HEK293T (cell line): ENCODE data around the gene LGALS8.

Source experiments
- CTCF ChIA-PET: fragments of 350-600 bp; formaldehyde crosslinking; extraction: SDS; loops from one replicate; lab custom pipeline; 2021; ENCODE audit warnings: antibody characterized with exemption, inconsistent platforms; lab: Yijun Ruan, JAX
- POLR2A ChIA-PET: fragments of 350-600 bp; formaldehyde crosslinking; extraction: SDS; loops from one replicate; lab custom pipeline; 2020; ENCODE audit warnings: antibody characterized with exemption, inconsistent platforms; lab: Yijun Ruan, JAX
- DNase-seq: peaks from one replicate; pipeline ENCODE4 v3.0.0; 2012; ENCODE audit warnings: mixed read lengths; ENCODE audit errors: extremely low spot score
- ARNT ChIP-seq: fragments of 450-650 bp; IDR thresholded peaks from 2 replicates; pipeline ENCODE4 v1.6.1; 2017; ENCODE audit warnings: mild to moderate bottlenecking
- BHLHE40 ChIP-seq: fragments of 450-650 bp; IDR thresholded peaks from 2 replicates; pipeline ENCODE4 v1.6.1; 2016; ENCODE audit warnings: mild to moderate bottlenecking, moderate library complexity, borderline replicate concordance
- CTBP1 ChIP-seq: fragments of 450-650 bp; IDR thresholded peaks from 2 replicates; pipeline ENCODE4 v1.6.1; 2016; ENCODE audit warnings: borderline replicate concordance
- ELF4 ChIP-seq: fragments of 450-650 bp; IDR thresholded peaks from 2 replicates; pipeline ENCODE4 v1.6.1; 2017; ENCODE audit warnings: antibody characterized with exemption
- FOXA1 ChIP-seq: fragments of 450-650 bp; IDR thresholded peaks from 2 replicates; pipeline ENCODE4 v1.6.1; 2016; ENCODE audit warnings: mild to moderate bottlenecking
- FOXK2 ChIP-seq: fragments of 450-650 bp; IDR thresholded peaks from 2 replicates; pipeline ENCODE4 v1.6.1; 2016; ENCODE audit warnings: mild to moderate bottlenecking
- FOXM1 ChIP-seq: fragments of 450-650 bp; IDR thresholded peaks from 2 replicates; pipeline ENCODE4 v1.6.1; 2017; ENCODE audit warnings: mild to moderate bottlenecking, borderline replicate concordance
- HDGF ChIP-seq: fragments of 450-650 bp; IDR thresholded peaks from 2 replicates; pipeline ENCODE4 v1.6.1; 2017; ENCODE audit warnings: antibody characterized with exemption, borderline replicate concordance
- L3MBTL2 ChIP-seq: fragments of 450-650 bp; conservative IDR thresholded peaks from 2 replicates; pipeline ENCODE4 v1.6.1; 2016; ENCODE audit warnings: mild to moderate bottlenecking
- LEF1 ChIP-seq: fragments of 450-650 bp; IDR thresholded peaks from 2 replicates; pipeline ENCODE4 v1.6.1; 2017; ENCODE audit warnings: mild to moderate bottlenecking, borderline replicate concordance
- NFRKB ChIP-seq: fragments of 450-650 bp; IDR thresholded peaks from 2 replicates; pipeline ENCODE4 v1.6.1; 2016; ENCODE audit warnings: mild to moderate bottlenecking, moderate library complexity
- SP1 ChIP-seq: fragments of 450-650 bp; IDR thresholded peaks from 2 replicates; pipeline ENCODE4 v1.6.1; 2017
- SUZ12 ChIP-seq: fragments of 450-650 bp; IDR thresholded peaks from 2 replicates; pipeline ENCODE4 v1.6.1; 2016; ENCODE audit warnings: mild to moderate bottlenecking
- TARDBP ChIP-seq: fragments of 450-650 bp; IDR thresholded peaks from 2 replicates; pipeline ENCODE4 v1.6.1; 2016
- ZNF384 ChIP-seq: fragments of 450-650 bp; IDR thresholded peaks from 2 replicates; pipeline ENCODE4 v1.6.1; 2016
- TF ChIP-seq, protein P1 (sequence below): fragments of 450-650 bp; IDR thresholded peaks from 2 replicates; pipeline ENCODE4 v1.6.1; 2016

Gene LGALS8

DNA sequence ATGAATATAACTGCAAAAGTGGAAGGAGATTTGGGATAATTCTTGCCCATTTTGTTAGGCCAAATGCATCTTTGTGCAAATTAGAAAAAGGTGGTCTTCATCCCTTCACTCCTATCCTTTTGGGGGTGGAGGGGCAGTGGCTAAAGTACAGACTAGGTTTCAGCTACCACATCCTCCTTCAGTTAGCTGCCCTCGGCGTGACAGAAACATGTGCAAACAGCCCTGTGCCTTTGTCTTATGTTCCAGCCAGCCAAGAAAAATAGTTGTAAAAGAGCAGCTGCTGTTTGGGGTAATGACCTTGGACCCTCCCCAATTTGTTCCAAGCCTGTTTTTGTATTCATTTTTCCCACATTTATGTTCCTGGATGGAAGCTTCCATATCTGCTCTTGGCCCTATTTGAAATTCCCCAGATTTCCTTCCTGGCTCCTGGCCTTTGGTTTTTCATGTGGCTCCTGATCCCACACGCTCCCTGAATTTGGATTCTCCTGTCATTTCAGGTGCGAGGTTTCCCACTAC lies 8.3 kb upstream of the LGALS8 start:
- ChIA-PET POLR2A (interaction anchor here (0.5 to 0.8 kb wide), 2 partner anchors 11 to 1288 kb away, joined by 3 read pairs; no protein-coding TSS in a partner anchor), CTCF (no interaction called here)
- no peak for DNase-seq
- no peak for TF ChIP-seq TARDBP
- TF ChIP-seq BHLHE40, result no peak
- TF ChIP-seq SP1, result no peak
- TF ChIP-seq NFRKB, result no peak
- TF ChIP-seq L3MBTL2, result no peak
- TF ChIP-seq, protein P1, sequence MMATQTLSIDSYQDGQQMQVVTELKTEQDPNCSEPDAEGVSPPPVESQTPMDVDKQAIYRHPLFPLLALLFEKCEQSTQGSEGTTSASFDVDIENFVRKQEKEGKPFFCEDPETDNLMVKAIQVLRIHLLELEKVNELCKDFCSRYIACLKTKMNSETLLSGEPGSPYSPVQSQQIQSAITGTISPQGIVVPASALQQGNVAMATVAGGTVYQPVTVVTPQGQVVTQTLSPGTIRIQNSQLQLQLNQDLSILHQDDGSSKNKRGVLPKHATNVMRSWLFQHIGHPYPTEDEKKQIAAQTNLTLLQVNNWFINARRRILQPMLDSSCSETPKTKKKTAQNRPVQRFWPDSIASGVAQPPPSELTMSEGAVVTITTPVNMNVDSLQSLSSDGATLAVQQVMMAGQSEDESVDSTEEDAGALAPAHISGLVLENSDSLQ, result no peak
- no peak for TF ChIP-seq LEF1
- TF ChIP-seq FOXA1, result no peak
- no peak for TF ChIP-seq ELF4
- TF ChIP-seq HDGF, result no peak
- TF ChIP-seq ZNF384, result no peak
- TF ChIP-seq FOXM1, result no peak
- TF ChIP-seq FOXK2, result no peak
- no peak for TF ChIP-seq CTBP1
- TF ChIP-seq SUZ12, result no peak
- TF ChIP-seq ARNT, result no peak

DNA sequence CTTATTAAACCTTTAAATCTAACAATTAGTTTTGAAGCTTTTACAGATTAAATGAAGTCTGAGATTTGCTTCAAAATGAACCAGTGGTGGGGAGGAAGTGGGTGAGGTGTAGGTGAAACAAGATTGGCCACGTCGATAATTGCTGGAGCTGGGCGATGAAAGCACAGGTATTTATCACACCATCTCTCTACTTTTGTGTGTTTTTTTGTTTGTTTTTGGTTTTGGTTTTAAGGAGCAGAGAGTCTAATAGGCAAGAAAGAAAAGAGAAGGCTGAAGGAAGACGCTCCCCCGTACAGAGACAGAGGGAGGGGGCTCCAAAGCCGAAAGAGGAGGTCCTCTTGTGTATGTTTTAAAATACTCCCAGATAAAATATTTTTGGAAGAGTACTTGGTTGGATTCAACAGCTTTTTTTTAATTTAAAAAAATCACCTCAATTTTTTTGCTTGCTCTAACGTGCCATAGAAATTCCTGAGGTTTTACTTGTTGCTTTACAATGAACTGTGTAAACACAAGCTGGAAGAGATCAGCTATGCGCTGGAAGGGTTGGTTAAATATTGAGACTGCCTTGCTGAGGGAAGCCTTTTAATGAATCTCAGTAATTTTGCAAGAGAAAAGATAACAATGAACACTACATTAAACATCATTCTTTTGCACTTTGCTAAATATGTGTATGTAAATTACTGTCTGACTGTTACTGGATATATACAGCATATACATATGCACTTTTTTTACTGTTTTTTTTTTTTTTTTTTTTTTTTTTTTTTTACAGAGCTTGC lies 6.7 kb upstream of the LGALS8 start:
- TF ChIP-seq TARDBP, result no peak
- no peak for TF ChIP-seq ELF4
- TF ChIP-seq, protein P1, result no peak
- TF ChIP-seq ZNF384, result 0 out of 2 replicates have a peak, but pooled peaks have one; percentile 36
- TF ChIP-seq CTBP1, result no peak
- DNase-seq, result no peak
- ChIA-PET CTCF (interaction anchor here (0.6 to 0.8 kb wide), 2 partner anchors 8 to 402 kb away, joined by 3 to 5 read pairs; no protein-coding TSS in a partner anchor), POLR2A (interaction anchor here (0.7 to 1.0 kb wide), 2 partner anchors 9 to 87 kb away, joined by 3 read pairs; partner anchors contain the start of gene HEATR1)

DNA sequence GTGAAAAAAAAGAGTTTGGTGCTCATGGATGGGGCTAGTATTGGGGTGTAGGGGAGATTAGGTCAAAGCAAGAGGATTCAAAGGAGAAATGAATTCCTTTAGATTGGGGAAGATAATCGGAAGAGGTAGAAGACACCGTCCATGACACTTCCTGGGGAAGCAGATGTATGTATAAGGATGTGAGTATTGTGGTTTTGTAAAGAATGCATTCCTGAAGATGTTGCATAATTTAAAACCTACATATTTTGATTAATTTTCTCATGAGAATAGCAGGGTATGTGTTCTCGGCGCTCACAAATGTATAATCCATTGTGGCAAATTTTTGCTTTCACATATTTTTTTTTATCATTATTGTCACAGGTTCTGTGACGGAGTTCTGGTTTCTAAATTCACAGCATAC lies 5.5 kb upstream of the LGALS8 start:
- CTCF ChIA-PET, result no interaction called here
- POLR2A ChIA-PET, result no interaction called here
- DNase-seq, result no peak
- TF ChIP-seq FOXM1 (no peak), ELF4 (no peak), ZNF384 (no peak), SUZ12 (no peak), NFRKB (no peak), FOXK2 (no peak), SP1 (no peak), FOXA1 (no peak), L3MBTL2 (no peak), HDGF (no peak), CTBP1 (no peak), LEF1 (no peak), ARNT (no peak), TARDBP (no peak), BHLHE40 (no peak)
- TF ChIP-seq, protein P1, result no peak

DNA sequence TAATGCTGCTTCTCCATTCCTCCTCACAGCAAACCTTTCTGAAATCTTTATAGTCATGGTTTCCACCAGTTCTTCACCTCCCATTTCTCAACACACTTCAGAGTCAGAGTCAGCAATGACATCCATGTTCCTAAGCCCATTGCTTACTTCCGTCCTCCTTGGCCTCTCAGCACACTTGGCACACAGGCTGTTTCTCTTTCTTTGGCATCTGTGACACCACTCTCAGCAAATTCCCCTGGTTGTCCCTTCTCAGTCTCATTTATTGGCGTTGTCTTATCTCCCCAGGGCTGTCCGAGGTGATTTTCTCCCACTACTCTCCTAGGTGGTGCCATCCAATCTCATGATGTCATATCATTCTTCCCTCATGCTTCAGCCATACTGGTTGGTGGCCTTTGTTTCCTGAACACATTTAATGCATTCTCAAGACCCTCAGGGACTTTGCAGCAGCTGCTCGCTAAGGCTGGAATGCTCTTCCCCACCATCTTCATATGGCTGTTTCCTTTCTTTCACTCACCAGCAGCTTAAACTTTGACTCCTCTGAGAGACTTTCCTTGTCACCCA lies 3.3 kb upstream of the LGALS8 start:
- CTCF ChIA-PET, result interaction anchor here (0.7 kb wide), 1 partner anchor 416 kb away, joined by 3 read pairs; no protein-coding TSS in a partner anchor
- POLR2A ChIA-PET, result no interaction called here
- TF ChIP-seq, protein P1, result no peak
- TF ChIP-seq CTBP1, result no peak
- no peak for TF ChIP-seq SUZ12
- no peak for TF ChIP-seq TARDBP
- no peak for TF ChIP-seq NFRKB
- TF ChIP-seq L3MBTL2, result no peak
- TF ChIP-seq FOXM1, result no peak
- no peak for TF ChIP-seq FOXA1
- no peak for TF ChIP-seq ELF4
- TF ChIP-seq ARNT, result no peak
- no peak for DNase-seq

DNA sequence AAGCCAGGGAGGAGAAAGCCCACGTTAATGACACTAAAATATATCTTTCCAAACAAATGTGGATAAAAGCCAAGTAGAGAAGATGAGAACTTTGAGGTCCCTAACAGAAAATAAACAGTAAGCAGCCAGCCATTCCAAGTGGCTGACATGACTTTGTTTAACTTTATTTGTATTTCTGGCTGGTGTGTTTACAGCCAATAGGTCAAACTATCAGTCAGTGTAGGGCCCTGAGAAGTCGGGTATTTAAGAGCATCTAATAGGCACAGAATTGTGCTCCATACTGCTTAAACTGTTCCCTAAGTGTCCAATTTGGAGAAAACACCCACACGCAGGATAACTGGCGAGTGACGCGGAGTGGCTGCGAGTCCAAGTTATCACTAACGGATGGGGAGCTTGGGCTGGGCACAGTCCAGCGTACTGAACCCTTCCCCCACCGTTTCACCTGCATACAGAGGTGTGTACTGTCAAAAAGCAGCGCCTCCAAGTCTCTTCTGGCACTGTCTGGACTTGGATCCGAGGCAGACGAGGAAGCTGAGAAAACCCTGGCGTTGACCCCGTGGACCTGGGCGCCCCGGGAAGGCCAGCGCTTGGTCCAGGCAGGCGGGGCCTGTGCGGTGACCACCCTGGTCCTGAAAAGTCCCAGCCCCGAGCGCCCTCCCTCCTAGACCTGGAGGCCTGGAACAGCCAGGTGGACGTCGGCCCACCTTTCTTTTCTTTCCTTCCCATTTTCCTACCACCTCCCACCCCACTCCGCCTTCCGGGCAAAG lies 662 bp upstream of the LGALS8 start:
- CTCF ChIA-PET, result no interaction called here
- POLR2A ChIA-PET, result no interaction called here
- TF ChIP-seq L3MBTL2 (no peak), HDGF (no peak), NFRKB (no peak)
- DNase-seq, result no peak
